Right lobe of liver (tissue), 6 donors: Measurements from ENCODE around the gene COG7. TPM values are rescaled to one million over a fixed set of nuclear protein-coding genes. Genes with fewer than 3 reads are reported as not detected.

Experiments used
- ATAC-seq, 4 donors: fragments of 200-7000 bp; cut with Tn5 transposase; one replicate each; pipeline ENCODE4 v1.9.1; 2020; ENCODE audit warnings: mild to moderate bottlenecking in 4 of 4, moderate library complexity in 4 of 4
- DNase-seq, 3 donors: peaks; one replicate each; pipeline ENCODE4 v3.0.0-alpha.2; 2020
- H3K27ac ChIP-seq, 3 donors: fragments of 200-600 bp; one replicate each; pipeline ENCODE4 v1.8.0; 2022
- H3K27me3 ChIP-seq, 2 donors: fragments of 200-600 bp; one replicate each; pipeline ENCODE4 v1.8.0; 2022
- H3K36me3 ChIP-seq, 4 donors: fragments of 200-600 bp; sonication (generic) in 1 of 4; one replicate each; pipeline versions ENCODE4 v1.5.1 to v1.8.0; 2017 to 2022; ENCODE audit warnings: control low read depth in 1 of 4
- H3K4me1 ChIP-seq, 4 donors: fragments of 200-600 bp; sonication (generic) in 1 of 4; one replicate each; pipeline versions ENCODE4 v1.5.1 to v1.8.0; 2017 to 2022; ENCODE audit warnings: control low read depth in 1 of 4
- H3K4me3 ChIP-seq, 3 donors: fragments of 200-600 bp; one replicate each; pipeline ENCODE4 v1.8.0; 2022
- H3K9me3 ChIP-seq, 4 donors: fragments of 200-600 bp; sonication (generic) in 1 of 4; one replicate each; pipeline versions ENCODE4 v1.5.1 to v1.8.0; 2017 to 2022; ENCODE audit warnings: control low read depth in 1 of 4
- CTCF ChIP-seq, 4 donors: fragments of 200-600 bp in 3 of 4; fragments of 450-650 bp in 1 of 4; IDR thresholded peaks; one replicate each; pipeline versions ENCODE4 v1.5.1 to v1.8.0; 2016 to 2022; ENCODE audit warnings: antibody characterized with exemption in 4 of 4, mild to moderate bottlenecking in 2 of 4
- POLR2A ChIP-seq: fragments of 450-650 bp; IDR thresholded peaks from one replicate; pipeline ENCODE4 v1.6.1; 2017; ENCODE audit warnings: antibody characterized with exemption, mild to moderate bottlenecking
- WGBS: methylation state at CpG from one replicate; pipeline ENCODE4 v1.1.6; 2018; ENCODE audit warnings: low coverage, low lambda C conversion rate; ENCODE audit not compliant: insufficient coverage; ENCODE audit errors: missing lambda C conversion rate; 5-methylcytosine and 5-hydroxymethylcytosine counted together
- intact Hi-C, 2 donors: fragments of 100-400 bp; cut with DNase I; formaldehyde crosslinking; loops; one replicate each; pipeline versions ENCODE4 v1.11.2 to v1.14.1; 2022
- total RNA-seq, 6 experiments: library from RNA; depleted of rRNA in 2 of 6; stranded (reverse); fragments of >200 nt in 2 of 6; fragmentation: NEBNext Ultra II Directional in 3 of 6; extraction: Animal tissue kit (Norgen Biotek cat#: 25700) in 3 of 6; gene quantifications; one replicate each; pipeline versions ENCODE4 v1.1.0 to v1.2.4, GENCODE V29; 2016 to 2023
- donor health status: DM: no; HTN: yes; CAD: no.
- donor health status: DM: no; HTN: no; CAD: no.
- donor health status: DM: no; HTN: no; CAD: no.
- donor health status: DM: no; HTN: yes; CAD: no.
- donor health status: DM: no; HTN: yes; CAD: no.

The COG7 gene
- total RNA-seq, 6 experiments from 2014 or later, result 7.5 to 11.2 (median 8.4) TPM

- TF ChIP-seq POLR2A (no peak), CTCF (IDR thresholded peaks at IDR 0.05) (no peak)
- ATAC-seq, result no peak
- no peak overlapping the region for H3K27ac ChIP-seq
- intact Hi-C loops, result no loop called here
- peaks cover 0 to 5% (median 1%) of the 10 kb centered on the region in 4 donors for H3K36me3 ChIP-seq
- H3K9me3 ChIP-seq, result no peaks in the 10 kb centered on the region
- H3K27me3 ChIP-seq, result no peaks in the 10 kb centered on the region
- H3K4me3 ChIP-seq, result no peak overlapping the region
- H3K4me1 ChIP-seq, result peaks cover 0 to 30% (median 13%) of the 10 kb centered on the region in 4 donors
- 89% methylated on average over 7 of the region's 20 CpGs for WGBS
- no peak for DNase-seq
Measured at GRCh38 chr16:23500212-23500861, 47.3 kb upstream of the COG7 start.

GRCh38 chr16:23499801-23500200 is 46.8 kb upstream of the COG7 start:
- DNase-seq, result no peak
- no peak for ATAC-seq
- no peak overlapping the region for H3K4me3 ChIP-seq
- TF ChIP-seq CTCF (IDR thresholded peaks at IDR 0.05) (no peak), POLR2A (no peak)
- H3K27me3 ChIP-seq, result no peaks in the 10 kb centered on the region
- H3K27ac ChIP-seq, result no peak overlapping the region
- peaks cover 0 to 30% (median 13%) of the 10 kb centered on the region in 4 donors for H3K4me1 ChIP-seq
- no CpG with 5 or more reads among the region's 7 CpGs for WGBS
- peaks cover 0 to 10% (median 2%) of the 10 kb centered on the region in 4 donors for H3K36me3 ChIP-seq
- H3K9me3 ChIP-seq, result no peaks in the 10 kb centered on the region
- intact Hi-C loops, result no loop called here

GRCh38 chr16:23498863-23499262 is 45.9 kb upstream of the COG7 start:
- H3K27ac ChIP-seq, result no peak overlapping the region
- H3K27me3 ChIP-seq, result no peaks in the 10 kb centered on the region
- H3K36me3 ChIP-seq, result peaks cover 0 to 19% (median 4%) of the 10 kb centered on the region in 4 donors
- ATAC-seq (no peak), DNase-seq (no peak)
- peaks cover 0 to 30% (median 8%) of the 10 kb centered on the region in 4 donors for H3K4me1 ChIP-seq
- 85% methylated on average over 9 of the region's 11 CpGs for WGBS
- no peaks in the 10 kb centered on the region for H3K9me3 ChIP-seq
- no peak overlapping the region for H3K4me3 ChIP-seq
- TF ChIP-seq CTCF (IDR thresholded peaks at IDR 0.05), result no peak
- TF ChIP-seq POLR2A, result no peak
- intact Hi-C loops, result no loop called here

- WGBS, result 66% methylated on average over 5 of the region's 6 CpGs
- Histone ChIP-seq H3K9me3 (no peaks in the 10 kb centered on the region), H3K27ac (peak overlapping the region; percentile 9 to 40 (median 39)), H3K4me3 (no peak overlapping the region), H3K36me3 (peaks cover 0 to 33% (median 10%) of the 10 kb centered on the region in 4 donors), H3K4me1 (peaks cover 0 to 30% (median 8%) of the 10 kb centered on the region in 4 donors), H3K27me3 (no peaks in the 10 kb centered on the region)
- ATAC-seq (no peak), DNase-seq (no peak)
- TF ChIP-seq CTCF (IDR thresholded peaks at IDR 0.05) (no peak), POLR2A (peak; percentile 4)
- intact Hi-C loops, result no loop called here
Measured at GRCh38 chr16:23497543-23497868, 44.5 kb upstream of the COG7 start.
